DMS 273 (cell line): Measurements from ENCODE around the gene CNNM4.

ENCODE experiments used
- DNase-seq: peaks from one replicate; lab custom pipeline; 2025; ENCODE audit not compliant: unreplicated experiment; lab: John Stamatoyannopoulos, UW

CNNM4 gene

GRCh38 chr2:96831679-96832078, 71.0 kb downstream of the CNNM4 start:
- DNase-seq, result no peak

GRCh38 chr2:96832408-96832753, 71.7 kb downstream of the CNNM4 start:
- DNase-seq, result no peak

- DNase-seq, result no peak
These were observed 72.2 kb downstream of the CNNM4 start for GRCh38 chr2:96832754-96833507.

- DNase-seq, result no peak
These were observed 75.1 kb downstream of the CNNM4 start for GRCh38 chr2:96835830-96836229.

- no peak for DNase-seq
These were observed 76.9 kb downstream of the CNNM4 start for GRCh38 chr2:96837575-96837974.

GRCh38 chr2:96838345-96839292, 77.9 kb downstream of the CNNM4 start:
- no peak for DNase-seq

- no peak for DNase-seq
These were observed 78.7 kb downstream of the CNNM4 start for GRCh38 chr2:96839293-96839874.

- no peak for DNase-seq
These were observed 79.5 kb downstream of the CNNM4 start for GRCh38 chr2:96839875-96840850.

- DNase-seq, result no peak
These were observed 81.2 kb downstream of the CNNM4 start for GRCh38 chr2:96841701-96842495.

- DNase-seq, result no peak
These were observed 81.9 kb downstream of the CNNM4 start for GRCh38 chr2:96842600-96842999.

- DNase-seq, result no peak
These were observed 83.0 kb downstream of the CNNM4 start, which contains the start of gene ANKRD23 for GRCh38 chr2:96843538-96844268. Gene ANKRD23, minus strand, starts transcription at chr2:96844021. Its CDS starts 29 bp downstream, at chr2:96843992.

- no peak for DNase-seq
These were observed 83.7 kb downstream of the CNNM4 start for GRCh38 chr2:96844405-96844808.

GRCh38 chr2:96846825-96847224, 86.1 kb downstream of the CNNM4 start:
- no peak for DNase-seq

GRCh38 chr2:96847586-96847985, 86.9 kb downstream of the CNNM4 start:
- DNase-seq, result no peak

- DNase-seq, result no peak
These were observed 87.6 kb downstream of the CNNM4 start for GRCh38 chr2:96848264-96848663.

- no peak for DNase-seq
These were observed 92.0 kb downstream of the CNNM4 start for GRCh38 chr2:96852667-96853066.

GRCh38 chr2:96853321-96853720, 92.6 kb downstream of the CNNM4 start:
- no peak for DNase-seq

- peak; percentile 48 for DNase-seq
These were observed 96.3 kb downstream of the CNNM4 start for GRCh38 chr2:96856776-96857666.
